ENCODE data around the gene BMS1.
"Not testable (repeated sequence)": the region's sequence is repeated elsewhere in the genome, so short reads cannot be mapped to it uniquely, and the experiment has no call there.

DNA sequence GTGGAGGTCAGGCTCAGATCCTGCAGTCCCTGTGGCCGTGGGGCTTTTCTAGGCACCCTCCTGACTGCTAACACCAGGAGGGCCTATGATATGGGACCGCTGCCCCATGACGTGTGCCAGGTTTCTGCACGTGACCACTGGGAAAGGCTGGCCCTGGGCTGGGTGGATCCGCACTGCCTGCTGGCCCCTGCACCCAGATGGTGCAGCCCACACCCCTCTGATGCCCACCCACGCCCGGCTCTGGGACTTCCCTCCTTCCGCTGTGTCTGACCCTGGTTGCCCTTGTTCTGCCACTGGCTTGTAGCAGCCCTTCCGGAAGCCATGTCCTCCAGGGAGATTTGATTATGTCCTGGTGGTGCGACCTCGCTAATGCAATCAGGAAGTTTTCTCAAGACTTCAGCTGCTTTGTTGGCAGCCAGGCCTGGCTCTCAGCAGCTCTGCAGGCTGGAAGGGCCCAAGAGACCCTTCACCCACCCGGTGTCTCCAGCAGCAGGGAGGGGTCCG is 88.6 kb downstream of the BMS1 start:
- TF ChIP-seq MXI1 (IDR thresholded peaks at IDR 0.05; ENCODE audit: low read depth, low read length); GABPA (IDR thresholded peaks at IDR 0.05; ENCODE audit: low read depth); FOXM1 (IDR thresholded peaks at IDR 0.05; ENCODE audit: low read depth); ELF1 (IDR thresholded peaks at IDR 0.05): not testable (repeated sequence)
- TF ChIP-seq, protein P1, sequence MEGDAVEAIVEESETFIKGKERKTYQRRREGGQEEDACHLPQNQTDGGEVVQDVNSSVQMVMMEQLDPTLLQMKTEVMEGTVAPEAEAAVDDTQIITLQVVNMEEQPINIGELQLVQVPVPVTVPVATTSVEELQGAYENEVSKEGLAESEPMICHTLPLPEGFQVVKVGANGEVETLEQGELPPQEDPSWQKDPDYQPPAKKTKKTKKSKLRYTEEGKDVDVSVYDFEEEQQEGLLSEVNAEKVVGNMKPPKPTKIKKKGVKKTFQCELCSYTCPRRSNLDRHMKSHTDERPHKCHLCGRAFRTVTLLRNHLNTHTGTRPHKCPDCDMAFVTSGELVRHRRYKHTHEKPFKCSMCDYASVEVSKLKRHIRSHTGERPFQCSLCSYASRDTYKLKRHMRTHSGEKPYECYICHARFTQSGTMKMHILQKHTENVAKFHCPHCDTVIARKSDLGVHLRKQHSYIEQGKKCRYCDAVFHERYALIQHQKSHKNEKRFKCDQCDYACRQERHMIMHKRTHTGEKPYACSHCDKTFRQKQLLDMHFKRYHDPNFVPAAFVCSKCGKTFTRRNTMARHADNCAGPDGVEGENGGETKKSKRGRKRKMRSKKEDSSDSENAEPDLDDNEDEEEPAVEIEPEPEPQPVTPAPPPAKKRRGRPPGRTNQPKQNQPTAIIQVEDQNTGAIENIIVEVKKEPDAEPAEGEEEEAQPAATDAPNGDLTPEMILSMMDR (IDR thresholded peaks at IDR 0.05) = not testable (repeated sequence)
- TF ChIP-seq, protein P2, sequence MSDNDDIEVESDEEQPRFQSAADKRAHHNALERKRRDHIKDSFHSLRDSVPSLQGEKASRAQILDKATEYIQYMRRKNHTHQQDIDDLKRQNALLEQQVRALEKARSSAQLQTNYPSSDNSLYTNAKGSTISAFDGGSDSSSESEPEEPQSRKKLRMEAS (IDR thresholded peaks at IDR 0.05; ENCODE audit: low read depth) = not testable (repeated sequence)
